ENCODE measurements around the gene ARMC9.

GRCh38 chr2:231204581-231204980 is 6.2 kb downstream of the ARMC9 start:
- TF ChIP-seq CTCF (IDR thresholded peaks at IDR 0.05) (no peak), POLR2AphosphoS5 (IDR thresholded peaks at IDR 0.05) (no peak)
